Mucosa of stomach (tissue), 1 donor: ENCODE data around the gene NLRP3.
"Not testable (repeated sequence)": the region's sequence is repeated elsewhere in the genome, so short reads cannot be mapped to it uniquely, and the experiment has no call there.

ENCODE experiments used
- H3K27me3 ChIP-seq: one replicate; pipeline ENCODE4 v1.7.0; 2013; ENCODE audit warnings: mild to moderate bottlenecking, low read length; ENCODE audit not compliant: control insufficient read depth, insufficient read depth
- H3K36me3 ChIP-seq: one replicate; pipeline ENCODE4 v1.7.0; 2013; ENCODE audit warnings: low read length; ENCODE audit not compliant: control insufficient read depth, insufficient read depth
- H3K4me1 ChIP-seq: one replicate; pipeline ENCODE4 v1.7.0; 2013; ENCODE audit warnings: mild to moderate bottlenecking, low read length; ENCODE audit not compliant: control insufficient read depth, insufficient read depth
- H3K4me3 ChIP-seq: one replicate; pipeline ENCODE4 v1.7.0; 2013; ENCODE audit warnings: low read length
- H3K9ac ChIP-seq: one replicate; pipeline ENCODE4 v1.7.0; 2013; ENCODE audit warnings: mild to moderate bottlenecking, low read length, moderate library complexity
- H3K9me3 ChIP-seq: one replicate; pipeline ENCODE4 v1.7.0; 2013; ENCODE audit warnings: mild to moderate bottlenecking, low read length, moderate library complexity; ENCODE audit not compliant: control insufficient read depth
- donor health status: Pancreatic carcinoma.

The NLRP3 gene

DNA sequence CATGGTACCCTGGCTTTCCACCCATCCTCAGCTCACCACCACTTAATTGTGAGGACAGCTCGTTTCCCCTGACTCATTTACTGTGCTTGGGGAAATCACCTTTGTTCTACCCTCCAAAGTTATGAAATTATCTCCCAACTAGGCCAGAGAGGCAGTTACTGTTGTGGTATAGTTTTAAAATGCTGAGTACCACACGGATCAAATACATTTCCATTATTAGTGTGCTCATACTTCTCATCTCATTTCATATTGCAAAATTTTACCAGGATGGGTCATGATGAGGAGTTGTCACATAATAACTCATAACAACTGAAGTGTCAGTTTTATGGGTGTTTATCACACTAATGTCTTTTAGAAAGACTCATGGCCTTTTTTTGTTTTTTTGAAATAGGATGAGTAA lies 51.2 kb downstream of the NLRP3 start:
- H3K9ac ChIP-seq, result no peak overlapping the region
- H3K4me1 ChIP-seq, result no peaks in the 10 kb centered on the region
- no peaks in the 10 kb centered on the region for H3K27me3 ChIP-seq
- H3K4me3 ChIP-seq, result no peak overlapping the region
- H3K36me3 ChIP-seq, result no peaks in the 10 kb centered on the region
- H3K9me3 ChIP-seq, result no peaks in the 10 kb centered on the region

DNA sequence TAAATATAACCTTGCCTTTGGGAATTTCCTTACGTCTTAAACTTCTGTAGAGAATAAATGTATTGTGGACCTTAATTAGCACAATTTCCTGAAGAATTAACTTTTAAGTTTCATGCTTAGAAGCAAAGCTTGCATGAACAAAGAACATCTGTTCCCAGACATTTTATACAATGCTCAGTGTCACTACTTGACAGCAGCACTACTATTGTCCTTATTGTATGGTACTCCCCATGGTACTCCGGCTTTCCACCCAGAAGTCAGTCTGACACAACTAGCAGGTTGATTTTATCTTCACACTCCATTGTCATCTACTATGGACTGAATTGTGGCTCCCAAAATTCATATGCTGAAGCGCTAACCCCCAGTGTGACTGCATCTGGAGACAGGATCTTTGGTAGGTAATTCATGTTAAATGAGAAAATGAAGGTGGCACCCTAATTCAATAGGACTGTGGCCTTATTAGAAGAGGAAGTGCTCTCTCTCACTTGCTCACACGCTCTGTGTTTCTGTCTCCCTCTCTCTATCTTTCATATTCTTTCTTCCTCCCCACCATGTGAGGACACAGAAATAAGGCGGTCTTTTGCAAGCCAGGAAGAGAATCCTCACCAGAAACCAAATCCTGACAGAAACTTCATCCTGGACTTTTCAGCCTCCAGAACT lies 52.6 kb downstream of the NLRP3 start:
- Histone ChIP-seq H3K4me3 (no peak overlapping the region), H3K36me3 (no peaks in the 10 kb centered on the region), H3K9me3 (no peaks in the 10 kb centered on the region), H3K4me1 (no peaks in the 10 kb centered on the region), H3K9ac (no peak overlapping the region), H3K27me3 (no peaks in the 10 kb centered on the region)

DNA sequence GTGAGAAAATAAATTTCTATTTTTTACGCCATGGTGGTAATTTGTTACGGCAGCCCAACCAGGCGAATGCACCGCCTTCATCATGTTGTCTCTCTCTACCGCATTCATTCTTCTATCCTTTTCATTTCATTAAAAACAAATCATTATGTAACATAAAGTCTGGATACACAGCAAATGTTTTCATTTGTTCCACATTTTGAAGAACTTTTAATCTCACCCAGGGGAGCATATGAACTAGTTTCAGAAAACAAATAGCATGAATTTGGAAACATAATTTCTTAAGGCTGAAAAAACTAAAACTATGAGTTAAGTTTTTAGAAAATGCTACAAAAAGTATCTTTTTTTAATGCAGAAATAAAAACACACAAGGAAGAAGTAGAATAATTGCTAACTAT lies 53.2 kb downstream of the NLRP3 start:
- no peaks in the 10 kb centered on the region for H3K36me3 ChIP-seq
- H3K9ac ChIP-seq, result no peak overlapping the region
- no peaks in the 10 kb centered on the region for H3K9me3 ChIP-seq
- H3K4me3 ChIP-seq, result no peak overlapping the region
- H3K27me3 ChIP-seq, result no peaks in the 10 kb centered on the region
- H3K4me1 ChIP-seq, result no peaks in the 10 kb centered on the region

DNA sequence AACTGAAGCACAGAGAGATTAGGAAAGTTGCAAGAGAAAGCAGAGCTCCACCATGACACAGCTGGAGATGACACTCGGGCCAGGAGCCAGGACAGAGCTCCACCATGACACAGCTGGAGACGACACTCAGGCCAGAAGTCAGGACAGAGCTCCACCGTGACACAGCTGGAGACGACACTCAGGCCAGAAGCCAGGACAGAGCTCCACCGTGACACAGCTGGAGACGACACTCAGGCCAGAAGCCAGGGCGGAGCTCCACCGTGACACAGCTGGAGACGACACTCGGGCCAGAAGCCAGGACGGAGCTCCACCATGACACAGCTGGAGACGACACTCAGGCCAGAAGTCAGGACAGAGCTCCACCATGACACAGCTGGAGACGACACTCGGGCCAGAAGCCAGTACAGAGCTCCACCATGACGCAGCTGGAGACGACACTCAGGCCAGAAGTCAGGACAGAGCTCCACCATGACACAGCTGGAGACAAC lies 55.0 kb downstream of the NLRP3 start:
- H3K9ac ChIP-seq, H3K4me3 ChIP-seq, H3K36me3 ChIP-seq, H3K9me3 ChIP-seq, H3K4me1 ChIP-seq, H3K27me3 ChIP-seq: not testable (repeated sequence)

DNA sequence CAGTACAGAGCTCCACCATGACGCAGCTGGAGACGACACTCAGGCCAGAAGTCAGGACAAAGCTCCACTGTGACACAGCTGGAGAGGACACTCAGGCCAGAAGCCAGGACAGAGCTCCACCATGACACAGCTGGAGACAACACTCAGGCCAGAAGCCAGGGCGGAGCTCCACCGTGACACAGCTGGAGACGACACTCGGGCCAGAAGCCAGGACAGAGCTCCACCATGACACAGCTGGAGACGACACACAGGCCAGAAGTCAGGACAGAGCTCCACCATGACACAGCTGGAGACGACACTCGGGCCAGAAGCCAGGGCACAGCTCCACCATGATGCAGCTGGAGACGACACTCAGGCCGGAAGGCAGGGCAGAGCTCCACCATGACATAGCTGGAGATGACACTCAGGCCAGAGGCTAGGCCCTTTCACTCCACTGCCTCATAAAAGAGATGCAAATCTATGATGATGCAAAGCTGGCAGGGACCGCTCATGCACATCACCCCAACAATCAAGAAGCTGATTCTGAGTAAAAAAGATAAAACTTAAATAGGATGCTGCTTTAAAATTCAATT lies 55.6 kb downstream of the NLRP3 start:
- Histone ChIP-seq H3K9ac (no peak overlapping the region), H3K36me3 (no peaks in the 10 kb centered on the region), H3K4me1 (no peaks in the 10 kb centered on the region), H3K4me3 (no peak overlapping the region), H3K27me3 (no peaks in the 10 kb centered on the region), H3K9me3 (no peaks in the 10 kb centered on the region)

GRCh38 chr1:247472035-247472434 lies 56.1 kb downstream of the NLRP3 start:
- H3K36me3 ChIP-seq, result no peaks in the 10 kb centered on the region
- no peaks in the 10 kb centered on the region for H3K4me1 ChIP-seq
- H3K9me3 ChIP-seq, result no peaks in the 10 kb centered on the region
- H3K9ac ChIP-seq, result no peak overlapping the region
- H3K27me3 ChIP-seq, result no peaks in the 10 kb centered on the region
- H3K4me3 ChIP-seq, result no peak overlapping the region

DNA sequence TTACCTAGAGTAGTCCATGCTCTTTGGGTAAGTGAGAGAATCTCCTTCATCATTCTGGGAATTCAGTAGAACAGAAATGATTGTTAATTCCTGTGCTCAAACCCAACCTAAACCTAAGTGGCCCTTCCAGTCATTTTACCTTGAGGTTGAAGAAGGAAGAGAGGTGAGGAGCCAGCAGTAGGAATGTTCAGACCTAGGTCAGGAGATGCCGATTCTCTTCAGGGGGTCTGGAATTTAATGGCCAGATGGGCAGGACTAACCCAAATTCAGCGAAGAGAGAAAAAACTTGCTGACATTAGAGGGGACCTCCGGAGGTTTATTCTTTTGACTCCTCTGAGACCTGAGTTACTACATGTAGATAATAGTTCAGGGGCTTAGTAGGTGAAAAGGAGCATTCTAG lies 58.4 kb downstream of the NLRP3 start:
- Histone ChIP-seq H3K4me3 (no peak overlapping the region), H3K9me3 (no peaks in the 10 kb centered on the region), H3K36me3 (no peaks in the 10 kb centered on the region), H3K4me1 (no peaks in the 10 kb centered on the region), H3K9ac (no peak overlapping the region), H3K27me3 (no peaks in the 10 kb centered on the region)

DNA sequence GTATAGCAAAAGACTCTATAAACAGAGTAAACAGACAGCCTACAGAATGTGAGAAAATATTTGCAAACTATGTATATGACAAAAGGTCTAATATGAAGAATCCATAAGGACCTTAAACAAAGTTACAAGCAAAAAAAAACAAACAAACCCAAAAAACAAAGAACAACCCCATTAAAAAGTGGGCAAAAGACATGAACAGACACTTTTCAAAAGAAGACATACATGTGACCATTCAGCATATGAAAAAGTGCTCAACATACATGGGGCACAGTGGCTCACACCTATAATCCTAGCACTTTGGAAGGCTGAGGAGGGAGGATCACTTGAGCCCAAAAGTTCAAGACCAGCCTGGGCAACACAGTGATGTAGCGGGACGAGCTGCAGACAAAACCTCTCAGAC lies 59.8 kb downstream of the NLRP3 start:
- Histone ChIP-seq H3K9me3 (no peaks in the 10 kb centered on the region), H3K4me3 (no peak overlapping the region)

GRCh38 chr1:247476328-247477058 lies 60.5 kb downstream of the NLRP3 start:
- H3K9ac ChIP-seq, H3K4me3 ChIP-seq, H3K4me1 ChIP-seq, H3K27me3 ChIP-seq, H3K36me3 ChIP-seq, H3K9me3 ChIP-seq: not testable (repeated sequence)

More for the DNA sequence above, 59.8 kb downstream of the NLRP3 start:
- Histone ChIP-seq H3K4me1 (no peaks in the 10 kb centered on the region), H3K9ac (no peak overlapping the region), H3K27me3 (no peaks in the 10 kb centered on the region), H3K36me3 (no peaks in the 10 kb centered on the region)

DNA sequence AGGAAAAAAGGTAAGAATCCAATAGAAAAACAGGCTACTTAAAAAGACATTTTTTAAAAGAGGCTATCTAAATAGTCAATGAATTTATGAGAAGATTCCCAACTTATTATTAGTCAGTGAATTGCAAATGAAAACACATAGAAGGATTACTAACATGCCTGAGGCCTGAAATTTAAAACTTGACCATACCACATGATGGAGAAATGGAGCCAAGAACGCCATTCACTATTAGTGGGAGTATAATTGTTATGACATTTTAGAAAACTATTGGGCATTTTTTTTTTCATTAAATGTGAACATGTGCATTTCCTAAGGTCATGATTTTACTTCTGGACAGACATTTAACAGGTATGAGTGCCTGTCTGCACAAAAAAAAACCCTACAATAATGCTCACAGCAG lies 66.8 kb downstream of the NLRP3 start:
- no peak overlapping the region for H3K4me3 ChIP-seq
- H3K9me3 ChIP-seq, result no peaks in the 10 kb centered on the region
- H3K9ac ChIP-seq, result no peak overlapping the region
- H3K36me3 ChIP-seq, result no peaks in the 10 kb centered on the region
- no peaks in the 10 kb centered on the region for H3K27me3 ChIP-seq
- H3K4me1 ChIP-seq, result no peaks in the 10 kb centered on the region

- H3K4me1 ChIP-seq, result no peaks in the 10 kb centered on the region
- no peak overlapping the region for H3K4me3 ChIP-seq
- no peaks in the 10 kb centered on the region for H3K27me3 ChIP-seq
- H3K36me3 ChIP-seq, result no peaks in the 10 kb centered on the region
- H3K9ac ChIP-seq, result no peak overlapping the region
- no peaks in the 10 kb centered on the region for H3K9me3 ChIP-seq
Observed at GRCh38 chr1:247487057-247487456, 71.1 kb downstream of the NLRP3 start.

DNA sequence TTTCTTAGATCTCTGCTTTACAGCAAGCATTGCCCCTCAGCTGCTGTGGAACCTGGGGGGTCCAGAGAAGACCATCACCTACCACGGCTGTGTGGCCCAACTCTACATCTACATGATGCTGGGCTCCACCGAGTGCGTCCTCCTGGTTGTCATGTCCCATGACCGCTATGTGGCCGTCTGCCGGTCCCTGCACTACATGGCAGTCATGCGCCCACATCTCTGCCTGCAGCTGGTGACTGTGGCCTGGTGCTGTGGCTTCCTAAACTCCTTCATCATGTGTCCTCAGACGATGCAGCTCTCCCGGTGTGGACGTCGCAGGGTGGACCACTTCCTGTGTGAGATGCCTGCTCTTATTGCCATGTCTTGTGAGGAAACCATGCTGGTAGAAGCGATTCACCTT lies 75.4 kb downstream of the NLRP3 start:
- no peak overlapping the region for H3K4me3 ChIP-seq
- no peaks in the 10 kb centered on the region for H3K9me3 ChIP-seq
- H3K4me1 ChIP-seq, result no peaks in the 10 kb centered on the region
- H3K27me3 ChIP-seq, result no peaks in the 10 kb centered on the region
- no peaks in the 10 kb centered on the region for H3K36me3 ChIP-seq
- no peak overlapping the region for H3K9ac ChIP-seq
